Activated T-helper 9 cell treated with anti-CD3 and anti-CD28 coated beads, Interleukin-2, amount 50 U/mL, for 16 hours (primary cell): ENCODE results near the gene TMEM171.

Source experiments
- DNase-seq: peaks from one replicate; pipeline ENCODE4 v3.0.0-alpha.2; 2020; ENCODE audit warnings: low read depth

The TMEM171 gene

DNA sequence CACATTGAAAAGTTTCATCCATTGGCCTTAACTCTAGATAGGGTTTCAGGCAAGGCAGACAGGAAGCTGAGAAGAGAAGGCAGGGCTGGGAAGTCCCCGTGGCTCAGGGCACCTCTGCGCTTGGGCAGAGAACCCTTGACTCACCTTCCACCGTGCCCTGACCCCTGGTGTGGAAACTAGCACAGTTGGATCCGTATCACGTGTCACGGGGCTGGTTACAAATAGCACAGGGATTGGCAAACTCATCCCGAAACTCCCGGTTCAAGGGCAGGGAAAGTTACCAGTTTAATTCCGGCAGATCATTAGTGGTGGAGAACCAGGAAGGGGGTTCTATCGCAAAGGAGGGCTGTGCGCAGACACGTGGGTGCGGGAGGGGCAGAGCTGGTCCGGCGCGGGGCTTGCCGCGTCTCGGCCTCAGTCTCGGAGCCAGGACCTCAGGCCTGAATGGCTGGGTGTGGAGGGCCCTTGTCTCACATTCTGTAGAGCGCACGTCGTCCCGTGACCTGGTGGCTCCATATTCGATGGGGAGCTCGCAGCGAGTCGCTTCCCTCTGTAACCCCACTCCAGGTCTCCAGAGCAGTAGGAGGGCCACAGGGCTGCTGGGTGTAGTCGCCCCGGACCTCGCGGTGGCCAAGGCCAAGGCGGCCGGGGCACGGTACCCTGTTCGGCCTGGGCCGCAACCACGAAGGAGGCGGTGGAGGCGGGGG is 771 bp upstream of the TMEM171 start:
- DNase-seq: no peak

DNA sequence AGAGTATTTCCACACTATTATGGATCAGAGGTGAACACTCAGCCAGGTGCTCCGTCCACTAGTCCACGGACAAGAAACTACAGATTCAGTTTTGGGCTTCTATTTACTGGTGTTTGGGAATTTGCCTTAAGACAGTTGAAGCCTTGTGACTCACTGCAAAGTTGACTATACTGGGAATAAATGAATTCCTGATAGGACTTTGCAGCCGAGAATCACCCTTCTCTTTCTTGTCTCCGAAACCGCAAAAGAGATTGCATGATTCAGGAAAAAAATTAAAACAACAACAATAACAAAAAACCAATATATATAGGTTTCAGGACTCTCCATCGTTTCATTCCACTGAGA is 716 bp downstream of the TMEM171 start:
- no peak for DNase-seq

GRCh38 chr5:73122875-73123810 is 2.8 kb downstream of the TMEM171 start:
- DNase-seq: no peak

DNA sequence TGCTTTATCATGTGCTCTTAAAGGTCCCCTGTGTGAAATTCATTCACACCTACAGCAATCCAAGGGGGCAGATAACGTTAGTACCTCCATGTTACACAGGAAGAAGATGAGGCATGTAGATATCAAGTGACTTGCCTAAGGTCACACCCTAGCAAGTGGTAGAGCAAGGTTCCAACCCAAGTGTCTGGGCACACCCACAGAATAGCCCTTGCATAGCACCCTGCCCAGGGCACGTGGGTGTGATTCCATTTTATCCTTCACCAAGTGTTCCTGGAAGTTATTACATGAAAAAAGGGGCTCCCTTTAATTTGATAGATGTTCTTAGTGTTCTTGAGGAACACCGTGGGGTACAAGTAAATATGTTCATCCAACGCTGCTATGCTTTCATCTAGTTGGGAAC is 4.9 kb downstream of the TMEM171 start:
- no peak for DNase-seq

DNA sequence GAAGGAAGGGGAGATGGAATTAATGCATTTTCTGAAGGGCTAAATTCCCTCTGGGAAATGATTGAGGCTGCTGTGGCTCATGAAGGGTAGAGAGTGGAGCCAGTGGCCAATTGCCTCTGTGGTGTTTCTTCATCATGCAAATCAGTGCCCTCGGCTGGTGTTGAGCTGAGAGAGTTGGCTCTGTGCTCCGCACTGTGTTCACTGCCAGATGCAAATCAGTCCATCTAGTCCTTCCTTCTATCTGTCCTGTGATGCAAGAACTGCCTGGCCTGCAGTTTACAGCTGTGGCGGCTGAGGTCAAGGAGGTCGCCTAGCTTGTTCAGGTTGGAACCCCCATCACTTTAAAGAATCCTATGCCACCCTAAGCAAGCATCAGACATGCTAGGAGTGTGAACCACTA is 6.0 kb downstream of the TMEM171 start:
- no peak for DNase-seq

- DNase-seq: no peak
Measured at GRCh38 chr5:73126957-73127356, 6.6 kb downstream of the TMEM171 start.

GRCh38 chr5:73129143-73129542 is 8.8 kb downstream of the TMEM171 start:
- no peak for DNase-seq

- no peak for DNase-seq
Measured at GRCh38 chr5:73130811-73131210, 10.4 kb downstream of the TMEM171 start.

DNA sequence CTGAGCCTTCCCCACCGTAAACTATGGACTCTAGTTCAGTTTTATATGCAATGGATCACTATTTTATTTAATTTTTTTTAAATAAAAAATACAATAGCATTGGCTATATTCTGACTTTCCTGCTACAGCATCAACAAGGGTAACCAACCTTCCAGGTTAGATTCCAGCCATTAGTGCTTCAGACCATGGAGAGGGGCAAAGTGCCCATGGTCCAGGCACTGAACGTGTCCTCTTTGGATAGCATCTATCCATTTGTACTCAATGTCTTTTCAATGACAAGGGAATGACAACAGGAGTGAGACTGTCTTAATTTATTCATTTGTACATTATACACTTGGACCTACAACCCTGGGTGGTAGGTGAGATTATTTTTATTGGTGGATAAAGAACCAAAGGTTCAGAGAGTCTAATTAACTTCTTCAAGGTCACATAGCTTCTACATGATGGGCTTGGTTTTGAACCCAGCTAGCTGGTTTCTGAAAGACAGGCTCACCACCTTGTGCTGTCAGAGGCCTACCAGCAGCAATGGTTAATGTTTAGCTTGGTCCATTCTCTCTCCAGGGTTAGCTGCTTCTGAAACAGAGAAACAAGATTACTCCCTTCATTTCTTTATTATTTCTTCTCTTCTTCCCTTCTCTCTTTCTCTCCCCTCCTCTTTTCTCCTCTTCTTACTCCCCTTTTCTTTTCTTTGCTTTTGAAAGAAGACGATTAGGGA is 11.5 kb downstream of the TMEM171 start:
- no peak for DNase-seq

- no peak for DNase-seq
Measured at GRCh38 chr5:73132759-73133158, 12.4 kb downstream of the TMEM171 start.

- DNase-seq: no peak
Measured at GRCh38 chr5:73135021-73135420, 14.6 kb downstream of the TMEM171 start.

DNA sequence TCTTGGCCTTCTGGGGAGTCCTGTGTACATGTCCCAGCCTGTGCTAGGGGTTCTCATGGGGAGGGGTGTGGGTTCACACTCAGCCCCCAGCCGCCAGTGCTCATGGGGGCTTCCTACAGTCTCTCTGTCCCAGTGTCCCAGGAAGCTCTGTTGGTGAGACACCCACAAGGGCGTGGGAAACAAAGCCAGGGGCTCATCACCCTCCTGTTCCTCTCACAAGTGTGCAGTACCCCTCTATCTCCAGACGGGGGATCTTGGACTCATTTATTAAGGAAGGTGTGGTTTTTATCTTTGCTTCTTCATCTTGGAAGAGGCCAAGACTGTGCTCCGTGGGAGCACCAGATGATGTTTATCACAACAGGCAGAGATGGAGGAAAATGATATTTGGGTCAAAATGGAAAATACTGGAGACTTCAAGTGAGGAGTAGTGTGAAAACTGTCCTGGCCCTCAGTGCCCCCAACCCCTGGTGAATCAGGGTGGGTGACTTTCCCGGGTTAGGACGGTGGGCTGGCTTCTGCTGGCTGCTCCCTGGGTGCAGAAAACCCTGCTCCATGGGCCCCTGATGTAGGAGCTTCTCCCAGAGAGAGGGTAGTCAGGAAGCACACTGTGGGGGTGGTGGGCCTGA is 15.2 kb downstream of the TMEM171 start:
- no peak for DNase-seq

DNA sequence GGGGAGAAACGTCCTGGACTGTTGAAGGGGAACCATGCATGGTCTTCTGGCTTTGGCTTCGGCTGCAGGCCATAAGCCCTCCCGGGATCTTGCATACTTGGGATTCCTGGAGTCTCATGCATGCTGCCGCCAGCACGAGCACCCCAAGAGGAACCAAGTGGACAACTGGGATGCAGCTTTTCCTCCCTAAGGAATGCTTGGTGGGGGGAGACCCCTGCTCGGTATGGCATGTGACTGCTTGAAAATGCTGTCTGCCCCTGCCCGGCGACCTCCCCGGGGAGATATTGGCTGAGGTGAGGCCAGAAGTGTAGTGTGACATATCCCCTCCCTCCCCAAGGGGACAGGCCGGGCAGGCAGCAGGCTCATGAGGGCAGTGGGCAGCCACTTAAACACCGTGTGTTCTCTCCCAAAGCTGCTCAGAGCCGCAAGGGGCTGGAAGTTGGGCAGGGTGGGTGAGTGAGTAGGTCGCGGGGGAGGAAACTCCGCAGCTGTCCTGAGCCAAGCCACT is 15.7 kb downstream of the TMEM171 start:
- no peak for DNase-seq

DNA sequence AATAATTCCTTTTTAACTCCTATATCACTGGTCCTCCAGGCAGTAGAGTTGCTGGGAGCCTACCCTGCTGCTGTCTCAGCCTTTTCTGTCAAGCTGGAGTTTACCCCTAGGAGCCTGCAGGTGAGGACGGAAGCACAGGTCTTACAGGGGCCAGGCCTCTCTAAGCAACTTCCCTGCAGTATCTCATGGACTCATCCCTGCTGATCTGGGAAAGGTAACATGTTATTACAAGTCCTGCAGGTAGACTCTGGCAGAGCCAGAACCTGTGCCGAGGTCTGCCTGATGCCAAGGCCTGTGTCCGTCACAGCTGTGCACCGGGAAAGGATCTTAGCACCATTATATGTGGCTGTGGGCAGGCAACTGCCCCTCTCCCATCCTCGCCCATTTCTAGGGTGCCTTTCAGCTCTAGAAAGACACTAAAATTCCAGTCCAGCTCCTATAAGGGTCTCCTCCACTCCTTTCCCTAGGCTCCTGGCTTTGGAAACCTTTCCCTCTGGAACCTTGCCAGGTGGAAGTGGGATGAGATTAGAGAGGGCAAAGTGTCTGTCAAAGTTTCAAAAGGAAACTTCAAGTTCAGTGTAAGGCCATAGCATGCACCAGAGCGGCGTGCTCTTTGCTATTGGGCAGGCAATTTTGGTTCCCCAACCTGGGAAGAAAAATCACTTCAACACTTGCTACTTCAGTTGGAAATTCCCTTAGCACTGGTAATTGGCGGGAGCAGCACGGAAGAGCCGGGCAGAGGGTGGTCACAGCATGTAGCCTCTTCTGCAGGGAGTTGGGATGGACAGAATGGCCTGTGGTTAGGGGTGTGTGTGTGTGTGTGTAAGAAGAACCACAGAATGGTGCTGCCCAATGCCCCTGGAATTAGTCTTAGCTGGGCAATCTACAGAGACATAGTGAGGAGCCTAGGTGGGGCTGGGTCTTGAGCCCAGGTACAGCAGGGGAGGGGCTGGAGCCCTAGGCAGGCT is 17.5 kb downstream of the TMEM171 start:
- DNase-seq: no peak

GRCh38 chr5:73139485-73139884 is 19.1 kb downstream of the TMEM171 start:
- DNase-seq: no peak

DNA sequence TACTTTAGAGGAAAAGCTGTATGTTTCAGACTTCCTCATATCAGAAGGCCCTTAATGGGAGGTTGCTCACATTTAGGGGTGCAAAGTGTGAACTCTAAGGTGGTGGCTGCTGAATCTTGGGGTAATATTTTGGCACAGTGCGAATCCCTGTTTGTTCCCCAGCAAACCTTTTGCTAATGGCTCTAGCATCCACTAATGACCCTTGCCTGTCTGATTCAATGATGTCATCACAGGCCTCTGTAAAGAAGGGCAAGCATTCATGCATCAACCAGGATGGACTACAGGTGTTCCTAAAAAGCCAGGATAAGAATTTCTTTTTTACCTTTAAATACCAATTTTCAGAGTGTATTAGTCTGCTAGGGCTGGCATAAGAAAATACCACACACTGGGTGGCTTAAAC is 20.4 kb downstream of the TMEM171 start:
- no peak for DNase-seq

DNA sequence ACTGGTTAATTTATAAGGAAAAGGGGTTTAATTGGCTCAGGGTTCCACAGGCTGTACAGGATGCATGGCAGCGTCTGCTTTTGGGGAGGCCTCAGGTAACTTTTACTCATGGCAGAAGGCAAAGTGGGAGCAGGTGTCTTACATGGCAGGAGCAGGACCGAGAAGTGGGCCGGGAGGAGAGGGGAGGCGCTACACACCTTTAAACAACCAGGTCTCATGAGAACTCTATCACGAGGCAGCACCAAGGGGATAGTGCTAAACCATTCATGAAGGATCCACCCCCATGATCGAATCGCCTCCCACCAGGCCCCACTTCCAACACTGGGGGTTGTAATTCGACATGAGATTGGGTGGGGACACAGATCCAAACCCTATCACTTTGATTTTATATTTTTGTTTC is 21.7 kb downstream of the TMEM171 start:
- no peak for DNase-seq

DNA sequence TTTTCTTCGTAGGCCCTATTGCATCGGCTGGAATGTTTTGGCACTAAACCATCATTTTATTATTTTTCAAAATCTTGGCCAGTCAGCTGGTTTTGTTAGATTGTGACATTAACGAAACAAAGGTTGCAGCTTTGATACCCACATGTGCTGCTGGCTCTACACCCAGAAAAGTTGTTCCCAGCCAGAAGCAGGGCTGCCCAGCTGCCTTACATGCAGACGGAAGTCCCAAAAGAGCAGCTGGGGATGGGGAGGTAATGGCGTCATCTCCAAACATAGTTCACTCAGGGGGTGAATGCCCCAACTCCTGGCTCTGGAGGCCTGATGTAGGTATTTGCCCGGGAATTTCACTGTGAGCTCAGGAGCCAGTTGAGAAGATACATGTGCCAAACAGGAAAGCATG is 23.3 kb downstream of the TMEM171 start:
- DNase-seq: no peak

DNA sequence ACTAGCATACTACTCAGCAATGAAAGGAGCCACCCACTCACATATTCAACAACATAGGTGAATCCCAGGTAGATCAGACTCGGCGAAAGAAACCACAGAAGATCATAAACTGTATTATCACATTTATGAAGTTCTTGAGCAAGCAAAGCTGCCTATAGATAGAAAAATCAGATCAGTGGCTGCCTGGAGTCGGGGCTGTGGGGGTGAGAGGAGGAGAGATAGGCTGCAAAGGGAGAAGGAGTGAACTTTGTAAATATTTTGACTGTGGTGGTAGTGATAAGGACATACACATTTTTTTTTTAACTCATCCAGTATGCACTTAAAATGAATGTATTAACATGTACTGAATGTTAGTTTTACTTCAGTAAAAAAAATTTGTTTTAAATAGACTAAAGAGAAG is 29.2 kb downstream of the TMEM171 start:
- no peak for DNase-seq

GRCh38 chr5:73150876-73151275 is 30.5 kb downstream of the TMEM171 start:
- DNase-seq: no peak
